Keratinocyte (primary cell): Measurements from ENCODE around the gene C1QTNF12. TPM values are rescaled to one million over a fixed set of nuclear protein-coding genes. Genes with fewer than 3 reads are reported as not detected.

Experiments
- DNase-seq: peaks from one replicate; pipeline ENCODE4 v3.0.0-alpha.2; 2011; ENCODE audit warnings: low read depth, missing footprints, low spot score
- FAIRE-seq: peaks from 2 replicates; lab custom pipeline; 2011; peaks lifted over from hg19 to GRCh38; lab: Jason Lieb, UNC
- H2AFZ ChIP-seq: 2 replicates; pipeline ENCODE4 v1.6.0; 2012; ENCODE audit warnings: low read length, control low read depth, inconsistent platforms; ENCODE audit not compliant: control insufficient read depth
- H3K27ac ChIP-seq: 2 replicates; pipeline ENCODE4 v1.5.1; 2011; ENCODE audit warnings: low read length; ENCODE audit not compliant: control insufficient read depth, insufficient read depth
- H3K27me3 ChIP-seq: 3 replicates; pipeline ENCODE4 v1.6.0; 2011; ENCODE audit warnings: low read length; ENCODE audit not compliant: control insufficient read depth, insufficient read depth; ENCODE audit errors: extremely low read depth
- H3K36me3 ChIP-seq, 2 experiments: 2 replicates in 1 of 2; 3 replicates in 1 of 2; pipeline ENCODE4 v1.5.1; 2011; ENCODE audit warnings: low read length in 2 of 2, mild to moderate bottlenecking in 1 of 2; ENCODE audit not compliant: control insufficient read depth in 2 of 2, insufficient read depth in 2 of 2; ENCODE audit errors: extremely low read depth in 1 of 2
- H3K4me1 ChIP-seq: 3 replicates; pipeline ENCODE4 v1.5.1; 2011; ENCODE audit warnings: low read length; ENCODE audit not compliant: control insufficient read depth, insufficient read depth; ENCODE audit errors: extremely low read depth
- H3K4me2 ChIP-seq: 3 replicates; pipeline ENCODE4 v1.6.0; 2011; ENCODE audit warnings: low read depth, low read length; ENCODE audit not compliant: control insufficient read depth, insufficient read depth; ENCODE audit errors: extremely low read depth
- H3K4me3 ChIP-seq, 3 experiments: fragments of 200-600 bp in 1 of 3; sonication (generic) in 1 of 3; 2 replicates in 2 of 3; 3 replicates in 1 of 3; pipeline ENCODE4 v1.5.1; 2011 to 2016; ENCODE audit warnings: low read length in 3 of 3, mild to moderate bottlenecking in 3 of 3, control low read depth in 2 of 3, inconsistent platforms in 1 of 3, low read depth in 1 of 3, mixed read lengths in 1 of 3, mixed run types in 1 of 3, moderate library complexity in 1 of 3; ENCODE audit not compliant: control insufficient read depth in 2 of 3, insufficient read depth in 2 of 3; ENCODE audit errors: extremely low read depth in 1 of 3
- H3K79me2 ChIP-seq: 2 replicates; pipeline ENCODE4 v1.6.0; 2012; ENCODE audit warnings: low read length; ENCODE audit not compliant: control insufficient read depth, insufficient read depth
- H3K9ac ChIP-seq: 3 replicates; pipeline ENCODE4 v1.6.0; 2011; ENCODE audit warnings: low read length; ENCODE audit not compliant: control insufficient read depth, insufficient read depth; ENCODE audit errors: extremely low read depth
- H3K9me1 ChIP-seq: 3 replicates; pipeline ENCODE4 v1.6.0; 2011; ENCODE audit warnings: low read length; ENCODE audit not compliant: control insufficient read depth, insufficient read depth; ENCODE audit errors: extremely low read depth
- H3K9me3 ChIP-seq: 2 replicates; pipeline ENCODE4 v1.5.1; 2012; ENCODE audit warnings: low read depth, low read length; ENCODE audit not compliant: control insufficient read depth
- H4K20me1 ChIP-seq: 3 replicates; pipeline ENCODE4 v1.6.0; 2011; ENCODE audit warnings: low read length; ENCODE audit not compliant: control insufficient read depth, insufficient read depth; ENCODE audit errors: extremely low read depth
- CTCF ChIP-seq, 3 experiments: IDR thresholded peaks in 1 of 3; conservative IDR thresholded peaks in 1 of 3; optimal IDR thresholded peaks in 1 of 3; 2 replicates in 2 of 3; 3 replicates in 1 of 3; pipeline versions ENCODE3 to v1.5.1; 2011; ENCODE audit warnings: low read length in 3 of 3, mild to moderate bottlenecking in 3 of 3, moderate library complexity in 2 of 3, control low read depth in 1 of 3, inconsistent platforms in 1 of 3; ENCODE audit not compliant: insufficient read depth in 2 of 3; ENCODE audit errors: extremely low read depth in 1 of 3
- EZH2 ChIP-seq: IDR thresholded peaks from one replicate; pipeline ENCODE4 v1.6.1; 2012; ENCODE audit warnings: inconsistent platforms, mild to moderate bottlenecking, low read length, moderate library complexity
- dilution Hi-C: fragments of 300-500 bp; cut with MboI; formaldehyde crosslinking; loops from one replicate; pipeline ENCODE4 v1.7.0; 2020; ENCODE audit warnings: low sequenced_read_pairs; ENCODE audit not compliant: extremely low pct_ligation_motif_present
- polyA plus RNA-seq, 5 experiments: library from polyadenylated mRNA; depleted of rRNA in 3 of 5; stranded (reverse) in 3 of 5; stranded (forward) in 1 of 5; unstranded in 1 of 5; fragments of >200 nt; gene quantifications; 1 replicate in 1 of 5; 2 replicates in 3 of 5; 3 replicates in 1 of 5; pipeline versions ENCODE4 v1.2.1 to v1.2.3, GENCODE V29; 2011 to 2012; ENCODE audit warnings: missing spikeins in 2 of 5, low read depth in 1 of 5, low replicate concordance in 1 of 5

The C1QTNF12 gene
- polyA plus RNA-seq, 1 donor (not counting 4 experiments of a cell fraction or from before 2014, with no cell fraction given) = 0.18 TPM

DNA sequence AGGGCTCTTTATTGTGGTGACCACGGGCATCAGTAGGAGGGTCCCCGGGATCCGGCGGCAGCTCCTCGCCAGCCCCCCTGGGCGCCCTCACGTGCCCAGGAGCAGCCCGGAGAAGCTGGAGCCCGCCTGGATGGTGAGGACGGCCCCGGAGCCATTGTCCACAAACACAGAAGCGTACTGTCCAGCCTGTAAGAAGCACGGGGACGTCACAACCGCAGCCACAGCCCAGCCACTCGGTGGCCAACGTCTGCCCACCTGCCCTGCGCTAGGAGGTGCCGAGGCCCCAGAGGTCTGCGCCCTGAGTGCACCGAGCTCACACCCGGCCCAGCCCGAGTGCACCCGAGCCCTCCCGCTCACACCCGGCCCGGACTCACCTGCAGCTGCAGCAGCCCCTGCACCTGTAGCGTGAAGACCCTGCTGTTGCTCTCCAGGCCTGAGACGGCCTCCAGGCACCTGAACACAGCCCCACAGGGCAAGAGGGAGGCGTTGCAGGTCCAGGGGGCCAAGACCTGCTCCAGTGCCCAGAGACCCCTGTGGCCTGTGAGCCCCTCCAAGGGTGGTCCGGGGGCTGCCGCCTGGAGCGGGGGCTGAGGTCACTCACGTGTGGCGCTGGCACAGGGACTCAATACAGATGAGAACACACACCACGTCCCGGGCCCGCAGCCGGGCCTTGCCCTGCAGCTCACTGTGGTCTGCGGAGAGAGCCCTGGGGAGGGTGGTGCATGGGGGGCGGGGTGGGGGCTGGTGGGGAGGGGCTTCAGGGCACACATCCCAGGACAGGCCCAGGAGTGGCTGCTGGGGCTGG is 3.9 kb downstream of the C1QTNF12 start:
- no peaks in the 10 kb centered on the region for H3K79me2 ChIP-seq
- TF ChIP-seq EZH2 = no peak
- no peak for TF ChIP-seq CTCF (optimal IDR thresholded peaks at IDR 0.05 in 1 of 3, IDR thresholded peaks at IDR 0.05 in 1 of 3, conservative IDR thresholded peaks at IDR 0.05 in 1 of 3; ENCODE audit: extremely low read depth in 1 of 3, insufficient read depth in 2 of 3, low read length in 3 of 3)
- H3K27me3 ChIP-seq = peaks cover 20% of the 10 kb centered on the region
- H3K4me3 ChIP-seq = no peak overlapping the region
- H2AFZ ChIP-seq = no peak overlapping the region
- H3K36me3 ChIP-seq = no peaks in the 10 kb centered on the region
- no peaks in the 10 kb centered on the region for H3K9me1 ChIP-seq
- no peak overlapping the region for H3K4me2 ChIP-seq
- H3K9me3 ChIP-seq = no peaks in the 10 kb centered on the region
- FAIRE-seq (no peak), DNase-seq (no peak)
- no peak overlapping the region for H3K9ac ChIP-seq
- dilution Hi-C loops = no loop called here
- no peaks in the 10 kb centered on the region for H4K20me1 ChIP-seq
- peaks cover 15% of the 10 kb centered on the region for H3K4me1 ChIP-seq
- H3K27ac ChIP-seq = no peak overlapping the region

GRCh38 chr1:1241588-1242219 is 4.8 kb downstream of the C1QTNF12 start:
- Histone ChIP-seq H3K27ac (no peak overlapping the region), H4K20me1 (no peaks in the 10 kb centered on the region), H2AFZ (no peak overlapping the region), H3K4me2 (no peak overlapping the region), H3K4me1 (peaks cover 15% of the 10 kb centered on the region), H3K36me3 (no peaks in the 10 kb centered on the region), H3K4me3 (no peak overlapping the region), H3K9ac (no peak overlapping the region), H3K9me1 (no peaks in the 10 kb centered on the region), H3K79me2 (no peaks in the 10 kb centered on the region), H3K27me3 (peaks cover 14% of the 10 kb centered on the region), H3K9me3 (no peaks in the 10 kb centered on the region)
- TF ChIP-seq EZH2 (no peak), CTCF (optimal IDR thresholded peaks at IDR 0.05 in 1 of 3, IDR thresholded peaks at IDR 0.05 in 1 of 3, conservative IDR thresholded peaks at IDR 0.05 in 1 of 3; ENCODE audit: extremely low read depth in 1 of 3, insufficient read depth in 2 of 3, low read length in 3 of 3) (no peak)
- FAIRE-seq = no peak
- DNase-seq = no peak
- dilution Hi-C loops = no loop called here
